GM18868 (cell line): ENCODE measurements around the gene AGAP4.
"Not testable (repeated sequence)": the region's sequence is repeated elsewhere in the genome, so short reads cannot be mapped to it uniquely, and the experiment has no call there.

Experiments
- ATAC-seq: cut with Tn5 transposase; IDR thresholded peaks from one replicate; pipeline ENCODE4 v1.9.1; 2021; ENCODE audit warnings: mild to moderate bottlenecking, moderate library complexity; ENCODE audit not compliant: unreplicated experiment

The AGAP4 gene

GRCh38 chr10:45847400-45847799, at the start of gene AGAP4:
AGAP4 (minus strand) TSS chr10:45847500; CDS start chr10:45847347, 153 bp downstream.
- not testable (repeated sequence) for ATAC-seq

- not testable (repeated sequence) for ATAC-seq
Observed at GRCh38 chr10:45890721-45891120, 43.4 kb upstream of the AGAP4 start.

- not testable (repeated sequence) for ATAC-seq
Observed at GRCh38 chr10:45889539-45890230, 42.4 kb upstream of the AGAP4 start.

GRCh38 chr10:45882880-45883279, 35.6 kb upstream of the AGAP4 start:
- ATAC-seq: not testable (repeated sequence)

GRCh38 chr10:45865404-45865803, 18.1 kb upstream of the AGAP4 start:
- not testable (repeated sequence) for ATAC-seq

DNA sequence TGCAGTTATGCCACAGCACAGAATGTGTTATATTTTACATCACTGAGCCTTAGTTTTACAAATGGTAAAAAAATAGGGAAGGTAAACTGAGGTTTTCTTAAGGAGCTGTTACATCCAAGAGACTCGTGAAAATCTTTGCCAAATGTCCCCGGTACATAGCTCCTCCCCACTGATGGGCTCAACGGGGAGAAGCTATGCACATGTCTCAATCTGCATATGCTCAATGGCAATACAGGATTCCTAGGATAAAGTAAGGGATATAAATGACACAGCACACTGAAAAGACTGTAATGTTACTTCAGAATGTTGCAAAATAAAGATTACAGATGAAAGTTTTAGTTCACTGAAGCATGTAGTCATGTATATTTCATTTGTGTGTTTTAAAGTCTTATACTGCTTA, 17.0 kb upstream of the AGAP4 start:
- ATAC-seq: not testable (repeated sequence)

DNA sequence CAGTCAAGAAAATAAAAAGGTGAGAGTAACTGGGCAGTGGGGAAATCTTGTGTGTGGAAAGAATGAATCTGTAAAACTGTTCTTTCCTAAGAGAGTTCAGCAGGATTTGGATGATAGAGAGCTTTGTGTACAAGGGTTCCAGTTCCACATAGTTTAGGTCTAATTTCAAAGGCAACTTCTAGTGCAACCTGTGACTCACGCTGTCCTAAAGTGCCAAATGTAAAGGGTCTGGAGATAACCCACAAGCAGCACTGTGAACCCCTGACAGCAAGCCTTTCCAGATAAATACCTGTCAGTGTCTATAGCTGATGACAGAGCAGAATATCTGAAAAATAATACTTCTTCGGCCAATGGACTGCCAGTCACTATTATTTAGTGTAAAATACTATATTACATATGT, 16.3 kb upstream of the AGAP4 start:
- not testable (repeated sequence) for ATAC-seq

DNA sequence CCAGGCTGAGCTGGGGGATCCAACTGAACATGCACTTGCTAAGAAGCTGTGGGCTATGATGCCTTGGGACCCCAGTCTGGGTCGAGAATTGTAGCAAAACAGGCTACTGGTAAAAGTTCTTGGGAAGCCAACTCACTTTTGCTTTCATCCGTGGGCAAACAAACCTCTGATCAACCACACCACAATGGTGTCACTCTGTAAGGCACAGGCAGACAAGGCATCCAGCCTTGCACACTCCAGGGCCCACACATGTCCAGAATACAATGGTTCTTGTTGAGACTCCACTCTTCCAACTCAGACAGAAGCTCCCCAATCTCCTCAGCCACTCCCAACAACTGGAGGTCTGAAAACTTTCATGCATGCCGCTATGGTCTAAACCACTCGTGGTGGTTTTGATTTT, 10.6 kb upstream of the AGAP4 start:
- not testable (repeated sequence) for ATAC-seq

DNA sequence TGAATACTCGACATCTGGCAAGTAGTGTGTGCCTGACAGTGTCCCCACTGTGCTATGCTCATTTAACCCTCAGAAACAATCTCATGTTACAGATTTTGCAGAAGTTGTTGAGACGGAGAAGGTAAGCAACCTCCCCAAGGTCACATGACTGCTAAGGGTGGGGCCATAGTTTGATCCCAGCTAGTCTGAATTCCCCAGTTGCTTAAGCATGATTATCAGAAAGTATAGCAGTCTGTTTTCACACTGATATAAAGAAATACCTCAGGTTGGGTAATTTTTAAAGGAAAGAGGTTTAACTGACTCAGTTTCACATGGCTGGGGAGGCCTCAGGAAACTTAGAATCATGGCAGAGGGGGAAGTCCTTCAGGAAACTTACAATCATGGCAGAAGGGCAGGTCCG, 1.2 kb upstream of the AGAP4 start:
- ATAC-seq: not testable (repeated sequence)

GRCh38 chr10:45822918-45823317, 24.4 kb downstream of the AGAP4 start:
- ATAC-seq: not testable (repeated sequence)

GRCh38 chr10:45820107-45820830, 27.0 kb downstream of the AGAP4 start:
- not testable (repeated sequence) for ATAC-seq

DNA sequence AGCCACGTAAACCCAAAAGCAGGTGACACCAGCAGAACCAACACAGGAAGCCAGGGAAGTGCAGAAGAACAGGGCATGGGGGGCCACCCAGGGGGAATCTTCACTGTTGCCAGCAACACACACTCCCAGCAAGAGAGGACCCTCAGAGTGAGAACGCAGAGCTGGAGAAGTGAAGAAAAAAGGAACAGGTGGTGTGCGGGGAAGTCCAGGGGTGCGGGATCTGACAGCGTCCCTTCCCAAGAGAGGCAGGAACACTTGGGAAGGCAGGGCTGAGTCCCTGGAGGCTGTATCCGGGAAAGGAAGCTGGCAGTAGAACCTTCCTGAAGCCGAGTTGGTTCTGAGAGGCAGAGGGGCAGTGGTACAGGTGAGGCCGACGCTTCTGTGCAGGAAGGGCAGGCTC, 27.7 kb downstream of the AGAP4 start:
- ATAC-seq: no peak

DNA sequence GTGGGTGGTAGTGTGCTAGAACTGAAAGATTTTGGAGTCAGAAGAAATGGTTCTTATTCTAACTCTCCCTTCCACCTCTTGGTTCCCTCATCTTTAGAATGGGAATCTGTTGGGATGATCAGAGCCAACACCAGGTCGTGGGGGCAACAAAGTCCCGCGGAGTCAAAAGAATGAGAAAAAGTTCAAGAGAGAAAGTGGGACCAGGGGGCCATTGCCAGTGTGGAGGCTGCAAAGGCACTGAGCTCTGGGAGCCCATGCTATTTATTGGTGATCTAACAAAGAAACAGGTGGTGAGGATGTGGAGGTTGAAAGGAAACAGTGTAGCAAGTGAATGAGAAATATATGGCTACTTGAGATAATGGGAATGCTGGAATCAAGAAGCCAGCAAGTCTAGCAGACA, 29.4 kb downstream of the AGAP4 start:
- ATAC-seq: no peak

DNA sequence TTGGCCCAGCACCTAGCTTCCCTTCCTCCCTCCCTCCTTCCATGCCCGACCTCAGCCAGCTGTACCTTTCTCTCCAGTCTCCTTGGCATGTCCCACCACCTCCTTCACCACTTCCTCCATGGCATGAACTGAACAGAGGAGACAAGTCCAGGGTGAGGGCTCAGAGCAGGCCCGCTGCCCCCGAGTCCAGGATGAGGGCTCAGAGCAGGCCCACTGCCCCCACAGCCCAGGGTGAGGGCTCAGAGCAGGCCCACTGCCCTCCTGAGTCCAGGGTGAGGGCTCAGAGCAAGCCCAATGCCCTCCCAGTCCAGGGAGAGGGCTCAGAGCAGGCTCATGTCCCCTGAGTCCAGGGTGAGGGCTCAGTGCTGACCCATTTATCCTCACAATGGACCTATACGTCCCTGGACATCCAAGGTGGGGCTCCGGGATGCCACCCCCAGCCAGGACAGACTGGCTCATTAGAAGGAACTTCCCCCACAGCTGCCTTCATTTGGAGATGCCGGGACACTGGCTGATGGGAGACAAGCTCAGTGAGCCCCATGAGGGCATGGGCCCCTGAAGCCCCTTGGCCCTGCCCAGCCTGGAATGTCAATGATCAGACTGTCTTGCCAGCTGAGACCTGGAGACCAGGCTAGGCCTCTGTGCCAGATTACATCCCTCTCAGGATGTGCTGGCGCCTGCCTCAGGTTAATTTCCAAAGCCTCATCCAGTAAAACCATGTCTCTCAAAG, 30.0 kb downstream of the AGAP4 start:
- ATAC-seq: no peak

- ATAC-seq: not testable (repeated sequence)
Observed at GRCh38 chr10:45814146-45814545, 33.2 kb downstream of the AGAP4 start.

DNA sequence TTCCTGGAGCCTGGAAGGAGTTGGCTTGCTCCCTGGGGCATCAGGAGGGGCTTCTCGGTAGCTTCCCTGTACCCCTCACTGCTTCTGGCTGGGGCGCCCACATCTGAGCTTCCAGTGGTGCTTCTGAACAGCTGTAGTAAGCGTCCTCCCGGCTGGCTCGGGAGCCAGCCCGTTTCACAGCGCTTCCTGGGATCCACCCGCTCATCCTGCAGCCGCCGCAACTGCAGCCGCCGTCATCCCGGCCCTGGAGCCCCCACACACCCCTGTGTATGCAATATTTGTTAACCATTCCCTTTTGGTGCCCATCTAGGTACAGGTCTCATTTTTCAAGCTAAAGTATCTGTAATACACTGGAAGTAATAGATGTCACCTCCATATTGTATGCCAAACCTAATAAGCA, 34.3 kb downstream of the AGAP4 start:
- ATAC-seq: not testable (repeated sequence)

DNA sequence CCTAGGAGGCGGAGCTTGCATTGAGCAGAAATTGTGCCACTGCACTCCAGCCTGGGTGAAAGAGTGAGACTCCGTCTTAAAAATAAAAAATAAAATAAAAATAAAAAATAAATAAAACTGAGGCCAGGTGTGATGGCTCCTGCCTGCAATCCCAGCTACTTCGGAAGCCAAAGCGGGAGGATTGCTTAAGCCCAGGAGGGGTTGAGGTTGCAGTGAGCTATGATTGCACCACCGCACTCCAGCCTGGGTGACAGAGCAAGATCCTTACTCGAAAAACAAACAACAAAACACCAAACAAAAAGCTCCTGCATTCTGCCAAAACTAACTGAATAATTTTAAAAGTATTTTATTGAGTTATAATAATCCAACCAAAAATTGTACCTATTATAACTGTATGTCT, 36.2 kb downstream of the AGAP4 start:
- no peak for ATAC-seq

GRCh38 chr10:45809837-45810236, 37.5 kb downstream of the AGAP4 start:
- no peak for ATAC-seq

- not testable (repeated sequence) for ATAC-seq
Observed at GRCh38 chr10:45804996-45805395, 42.3 kb downstream of the AGAP4 start.

DNA sequence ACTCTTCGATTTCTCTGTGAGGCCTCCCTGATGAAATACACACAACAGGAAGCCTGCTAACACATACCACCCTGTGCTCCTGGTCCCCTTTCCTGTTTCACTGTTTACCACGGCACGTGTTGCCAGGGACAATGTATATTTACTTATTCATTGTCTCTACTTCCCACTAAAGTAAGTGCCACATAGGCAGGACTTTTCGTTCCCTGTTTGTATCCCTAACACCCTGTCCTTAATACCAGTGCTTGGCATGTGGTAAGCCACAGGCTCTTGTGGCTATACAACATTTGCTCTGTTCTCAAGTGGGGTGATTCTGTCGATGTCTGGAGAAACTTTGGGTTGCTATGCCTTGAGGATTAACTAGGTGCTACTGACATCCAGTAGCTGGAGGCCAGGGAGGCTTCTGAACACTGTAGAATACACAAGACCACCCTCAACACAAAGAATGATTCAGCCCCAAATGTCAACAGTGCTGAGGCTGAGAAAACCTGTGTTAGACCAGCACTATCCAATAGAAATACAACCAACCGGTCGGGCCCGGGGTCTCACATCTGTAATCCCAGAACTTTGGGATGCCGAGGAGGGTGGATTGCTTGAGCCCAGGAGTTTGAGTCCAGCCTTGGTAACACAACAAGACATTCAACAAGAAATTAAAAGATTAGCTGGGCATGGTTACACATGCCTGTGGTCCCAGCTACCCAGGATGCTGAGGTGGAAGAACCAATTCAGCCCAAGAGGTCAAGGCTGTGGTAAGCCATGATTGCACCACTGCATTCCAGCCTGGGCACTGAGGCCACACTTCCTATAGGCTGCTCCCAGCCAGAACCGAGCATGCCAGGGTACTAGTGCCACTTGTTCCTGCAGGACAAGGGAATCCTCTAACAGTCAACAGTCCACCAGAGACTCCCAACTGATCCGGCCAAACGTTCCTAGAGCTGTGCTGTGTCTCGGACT, 44.0 kb downstream of the AGAP4 start:
- not testable (repeated sequence) for ATAC-seq
